Calu3 (cell line): ENCODE data around the gene TPBGL. TPM values are rescaled to one million over a fixed set of nuclear protein-coding genes. Genes with fewer than 3 reads are reported as not detected.

ENCODE experiments used
- BruUV-seq: library from RNA; stranded (reverse); fragments of 400-500 nt; replicated peaks from 2 replicates; lab custom pipeline; 2021; lab: Mats Ljungman, UMichigan
- CTCF ChIA-PET: fragments of 300-600 bp; sonication (Branson Sonifier 250); formaldehyde crosslinking; loops from one replicate; lab custom pipeline; 2022; ENCODE audit warnings: antibody characterized with exemption; lab: Charles Lee
- DNase-seq: peaks from one replicate; pipeline ENCODE4 v3.0.0; 2022
- H3K27ac Mint-ChIP-seq: one replicate; pipeline ENCODE4 v1.8.0; 2022; ENCODE audit warnings: mixed read lengths; ENCODE audit not compliant: unreplicated experiment
- H3K27me3 Mint-ChIP-seq: one replicate; pipeline ENCODE4 v1.8.0; 2022; ENCODE audit warnings: mixed read lengths; ENCODE audit not compliant: unreplicated experiment
- H3K36me3 Mint-ChIP-seq: one replicate; pipeline ENCODE4 v1.8.0; 2022; ENCODE audit warnings: mild to moderate bottlenecking, moderate library complexity, mixed read lengths; ENCODE audit not compliant: insufficient read depth, unreplicated experiment
- H3K4me1 Mint-ChIP-seq: one replicate; pipeline ENCODE4 v1.8.0; 2022; ENCODE audit warnings: mild to moderate bottlenecking, low read depth, mixed read lengths; ENCODE audit not compliant: unreplicated experiment
- H3K4me3 Mint-ChIP-seq: one replicate; pipeline ENCODE4 v1.8.0; 2022; ENCODE audit warnings: mild to moderate bottlenecking, low read depth, moderate library complexity, mixed read lengths; ENCODE audit not compliant: unreplicated experiment
- H3K9me3 Mint-ChIP-seq: one replicate; pipeline ENCODE4 v1.8.0; 2022; ENCODE audit warnings: low read depth, mixed read lengths; ENCODE audit not compliant: unreplicated experiment
- CTCF ChIP-seq: fragments of 200-600 bp; IDR thresholded peaks from one replicate; pipeline ENCODE4 v1.8.0; 2022; ENCODE audit warnings: antibody characterized with exemption; ENCODE audit not compliant: unreplicated experiment
- intact Hi-C: fragments of 100-400 bp; cut with micrococcal nuclease; formaldehyde crosslinking; loops from one replicate; pipeline ENCODE4 v1.10.0; 2022; ENCODE audit not compliant: unreplicated experiment
- total RNA-seq: library from RNA; stranded (reverse); gene quantifications from 2 replicates; pipeline ENCODE4 v1.2.3, GENCODE V29; 2022

TPBGL gene
- total RNA-seq, 1 experiment from 2014 or later, result not detected

- Mint-ChIP-seq H3K27me3 (peaks cover 56% of the 10 kb centered on the region), H3K4me3 (no peak overlapping the region), H3K4me1 (no peaks in the 10 kb centered on the region), H3K36me3 (no peaks in the 10 kb centered on the region), H3K27ac (no peak overlapping the region), H3K9me3 (no peaks in the 10 kb centered on the region)
- intact Hi-C loops, result no loop called here
- TF ChIP-seq CTCF, result no peak
- no peak for DNase-seq
- no TSS peak for BruUV-seq
- CTCF ChIA-PET, result interaction anchor here (0.6 kb wide), 1 partner anchor 72 kb away, joined by 3 read pairs; no protein-coding TSS in a partner anchor
Measured at GRCh38 chr11:75212411-75212810, 28.2 kb upstream of the TPBGL start.

DNA sequence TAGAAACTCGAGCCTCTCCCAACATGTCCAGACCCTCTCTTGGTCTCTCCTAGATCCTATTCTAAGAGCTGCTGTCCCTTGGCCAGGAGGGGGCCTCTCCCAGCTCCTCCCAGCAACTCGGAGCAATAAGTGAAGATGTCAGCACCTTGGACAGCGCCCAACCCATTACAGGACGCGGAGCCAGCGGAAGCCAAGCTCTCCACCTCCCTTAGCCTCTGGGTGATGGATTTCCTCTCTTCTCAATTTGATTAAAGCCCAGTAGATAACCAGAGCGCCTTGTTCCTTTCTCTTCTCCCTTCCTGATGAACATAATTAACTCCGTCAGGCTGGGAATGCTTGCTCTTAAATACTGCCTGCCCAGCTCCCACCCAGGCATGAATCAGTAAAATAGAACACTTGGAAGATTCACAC lies 26.2 kb upstream of the TPBGL start:
- BruUV-seq, result no TSS peak
- peak; percentile 85 for DNase-seq
- peaks cover 76% of the 10 kb centered on the region for H3K27me3 Mint-ChIP-seq
- H3K36me3 Mint-ChIP-seq, result no peaks in the 10 kb centered on the region
- H3K4me1 Mint-ChIP-seq, result no peaks in the 10 kb centered on the region
- H3K4me3 Mint-ChIP-seq, result no peak overlapping the region
- no peak overlapping the region for H3K27ac Mint-ChIP-seq
- H3K9me3 Mint-ChIP-seq, result no peaks in the 10 kb centered on the region
- CTCF ChIA-PET, result interaction anchor here (0.6 to 1.2 kb wide), 8 partner anchors 10 to 285 kb away, joined by 3 to 9 read pairs (median 4); partner anchors contain the start of gene TPBGL
- TF ChIP-seq CTCF, result no peak
- intact Hi-C loops, result loop anchor here (1.0 kb wide), 2 partner anchors 19 to 34 kb away; no protein-coding TSS in a partner anchor

DNA sequence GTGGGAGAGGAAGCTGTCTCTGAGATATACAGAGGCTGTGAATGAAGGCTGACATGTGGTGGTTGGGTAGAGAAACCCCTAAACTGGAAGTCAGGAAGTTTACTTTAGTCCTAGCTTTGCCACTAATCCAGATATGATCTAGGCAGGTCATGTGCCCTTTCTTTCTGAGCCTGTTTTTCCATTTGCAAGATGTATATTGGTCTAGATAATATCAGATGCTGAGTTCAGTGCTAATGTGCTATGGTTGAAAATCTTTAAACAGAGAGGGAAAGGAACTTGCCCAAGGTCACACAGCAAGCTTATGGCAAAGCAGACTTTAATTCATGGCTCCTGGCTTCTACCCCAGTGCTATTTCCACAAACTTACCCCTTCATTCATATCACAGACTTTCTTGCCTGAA lies 25.7 kb upstream of the TPBGL start:
- no peak for DNase-seq
- CTCF ChIA-PET, result interaction anchor here (1.0 to 1.2 kb wide), 7 partner anchors 9 to 285 kb away, joined by 3 to 9 read pairs (median 4); partner anchors contain the start of gene TPBGL
- Mint-ChIP-seq H3K36me3 (no peaks in the 10 kb centered on the region), H3K27ac (no peak overlapping the region), H3K4me3 (no peak overlapping the region), H3K27me3 (peaks cover 80% of the 10 kb centered on the region), H3K4me1 (no peaks in the 10 kb centered on the region), H3K9me3 (no peaks in the 10 kb centered on the region)
- intact Hi-C loops, result loop anchor here (1.0 kb wide), 2 partner anchors 18 to 33 kb away; no protein-coding TSS in a partner anchor
- BruUV-seq, result no TSS peak
- no peak for TF ChIP-seq CTCF

GRCh38 chr11:75219869-75220268 lies 20.7 kb upstream of the TPBGL start:
- CTCF ChIA-PET, result interaction anchor here (0.8 kb wide), 1 partner anchor 15 kb away, joined by 4 read pairs; no protein-coding TSS in a partner anchor
- no peaks in the 10 kb centered on the region for H3K4me1 Mint-ChIP-seq
- peaks cover 68% of the 10 kb centered on the region for H3K27me3 Mint-ChIP-seq
- H3K9me3 Mint-ChIP-seq, result no peaks in the 10 kb centered on the region
- DNase-seq, result no peak
- BruUV-seq, result no TSS peak
- no peaks in the 10 kb centered on the region for H3K36me3 Mint-ChIP-seq
- H3K4me3 Mint-ChIP-seq, result no peak overlapping the region
- intact Hi-C loops, result no loop called here
- no peak overlapping the region for H3K27ac Mint-ChIP-seq
- no peak for TF ChIP-seq CTCF
